Measurements from ENCODE around the gene MAML2.

GRCh38 chr11:96219981-96220623 lies 122.9 kb downstream of the MAML2 start:
- TF ChIP-seq POLR2A (IDR thresholded peaks at IDR 0.05) (no peak), CTCF (IDR thresholded peaks at IDR 0.05) (no peak)
